HEK293T (cell line): Measurements from ENCODE around the gene PPAT.

Source experiments
- ARNT ChIP-seq: fragments of 450-650 bp; IDR thresholded peaks from 2 replicates; pipeline ENCODE4 v1.6.1; 2017; ENCODE audit warnings: mild to moderate bottlenecking
- CTBP1 ChIP-seq: fragments of 450-650 bp; IDR thresholded peaks from 2 replicates; pipeline ENCODE4 v1.6.1; 2016; ENCODE audit warnings: borderline replicate concordance
- FOXM1 ChIP-seq: fragments of 450-650 bp; IDR thresholded peaks from 2 replicates; pipeline ENCODE4 v1.6.1; 2017; ENCODE audit warnings: mild to moderate bottlenecking, borderline replicate concordance
- PKNOX1 ChIP-seq: fragments of 450-650 bp; IDR thresholded peaks from 2 replicates; pipeline ENCODE4 v1.6.1; 2016
- SP1 ChIP-seq: fragments of 450-650 bp; IDR thresholded peaks from 2 replicates; pipeline ENCODE4 v1.6.1; 2017
- ZNF384 ChIP-seq: fragments of 450-650 bp; IDR thresholded peaks from 2 replicates; pipeline ENCODE4 v1.6.1; 2016

DNA sequence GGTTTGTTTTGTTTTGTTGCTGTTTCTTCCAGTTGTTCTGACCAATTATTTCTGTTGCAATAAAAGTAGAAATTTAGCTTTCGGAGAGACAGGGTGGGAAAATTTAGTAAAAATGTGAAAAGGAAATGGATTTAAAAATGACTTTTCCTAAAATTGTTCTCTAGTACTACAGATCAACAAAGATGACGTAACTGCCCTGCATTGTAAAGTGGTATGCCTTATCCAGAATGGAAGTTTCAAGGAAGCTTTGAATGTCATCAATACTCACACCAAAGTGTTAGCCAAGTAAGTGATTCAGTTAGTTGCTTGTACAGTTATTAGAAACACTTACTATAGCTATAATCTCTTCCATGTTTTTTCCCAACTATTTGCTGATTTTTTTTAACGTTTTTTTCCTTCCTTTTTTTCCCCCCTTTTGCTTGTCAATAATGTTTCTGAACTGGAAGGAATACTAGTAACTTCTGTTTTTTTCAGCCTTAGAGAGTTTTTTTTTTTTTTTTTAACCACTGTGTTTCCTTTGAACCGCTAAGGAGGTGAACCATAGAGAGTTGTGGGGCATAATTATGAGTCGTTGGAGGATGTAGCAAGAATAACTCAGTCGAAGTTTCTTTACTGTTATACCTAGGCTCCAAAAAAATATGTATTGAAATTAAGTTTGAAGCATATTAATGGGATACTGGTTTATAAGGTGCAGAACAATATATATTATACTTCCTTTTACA lies 34.2 kb upstream of the PPAT start:
- no peak for TF ChIP-seq PKNOX1
- TF ChIP-seq ARNT = no peak
- TF ChIP-seq ZNF384 = no peak
- TF ChIP-seq FOXM1 = no peak
- TF ChIP-seq SP1 = no peak
- TF ChIP-seq CTBP1 = no peak
